Vagina (tissue), 2 donors: Measurements from ENCODE around the gene RPTOR. TPM values are rescaled to one million over a fixed set of nuclear protein-coding genes. Genes with fewer than 3 reads are reported as not detected.

ENCODE experiments used
- DNase-seq, 2 donors: peaks; one replicate each; pipeline ENCODE4 v3.0.0-alpha.2; 2017; ENCODE audit errors: extremely low spot score in 2 of 2
- H3K27ac ChIP-seq: fragments of 200-600 bp; sonication (generic); one replicate; pipeline ENCODE4 v1.5.1; 2019
- H3K27me3 ChIP-seq: fragments of 200-600 bp; sonication (generic); one replicate; pipeline ENCODE4 v1.5.1; 2019
- H3K36me3 ChIP-seq, 2 donors: fragments of 200-600 bp; sonication (generic); one replicate each; pipeline ENCODE4 v1.5.1; 2017 to 2019
- H3K4me1 ChIP-seq: fragments of 200-600 bp; sonication (generic); one replicate; pipeline ENCODE4 v1.5.1; 2019
- H3K4me3 ChIP-seq, 2 donors: fragments of 200-600 bp; sonication (generic); 1 replicate in 1 of 2; 2 replicates in 1 of 2; pipeline ENCODE4 v1.5.1; 2016 to 2019
- H3K9me3 ChIP-seq: fragments of 200-600 bp; sonication (generic); one replicate; pipeline ENCODE4 v1.5.1; 2019
- POLR2A ChIP-seq, 2 donors: fragments of 450-650 bp; IDR thresholded peaks; one replicate each; pipeline ENCODE4 v1.6.1; 2017; ENCODE audit warnings: antibody characterized with exemption in 2 of 2, mild to moderate bottlenecking in 2 of 2, moderate library complexity in 2 of 2
- POLR2AphosphoS5 ChIP-seq, 2 donors: sonication (generic); formaldehyde crosslinking; IDR thresholded peaks; one replicate each; pipeline ENCODE4 v1.9.0; 2017; ENCODE audit warnings: antibody characterized with exemption in 2 of 2, mild to moderate bottlenecking in 2 of 2, low read depth in 1 of 2; ENCODE audit not compliant: insufficient read depth in 1 of 2
- intact Hi-C: fragments of 100-400 bp; cut with DNase I; formaldehyde crosslinking; loops from one replicate; pipeline ENCODE4 v1.15.1; 2023
- total RNA-seq: library from RNA; depleted of rRNA; stranded (reverse); fragments of >200 nt; gene quantifications from one replicate; pipeline ENCODE4 v1.2.3, GENCODE V29; 2016
- TF ChIP-seq, protein P1 (sequence below), 3 experiments: fragments of 450-650 bp in 2 of 3; fragments of 200-600 bp in 1 of 3; sonication (generic) in 1 of 3; IDR thresholded peaks; one replicate each; pipeline ENCODE4 v1.5.1; 2017 to 2019; ENCODE audit warnings: antibody characterized with exemption in 3 of 3, mild to moderate bottlenecking in 2 of 3, moderate library complexity in 2 of 3

Gene RPTOR
- total RNA-seq, 1 donor from 2014 or later = 38.3 TPM

DNA sequence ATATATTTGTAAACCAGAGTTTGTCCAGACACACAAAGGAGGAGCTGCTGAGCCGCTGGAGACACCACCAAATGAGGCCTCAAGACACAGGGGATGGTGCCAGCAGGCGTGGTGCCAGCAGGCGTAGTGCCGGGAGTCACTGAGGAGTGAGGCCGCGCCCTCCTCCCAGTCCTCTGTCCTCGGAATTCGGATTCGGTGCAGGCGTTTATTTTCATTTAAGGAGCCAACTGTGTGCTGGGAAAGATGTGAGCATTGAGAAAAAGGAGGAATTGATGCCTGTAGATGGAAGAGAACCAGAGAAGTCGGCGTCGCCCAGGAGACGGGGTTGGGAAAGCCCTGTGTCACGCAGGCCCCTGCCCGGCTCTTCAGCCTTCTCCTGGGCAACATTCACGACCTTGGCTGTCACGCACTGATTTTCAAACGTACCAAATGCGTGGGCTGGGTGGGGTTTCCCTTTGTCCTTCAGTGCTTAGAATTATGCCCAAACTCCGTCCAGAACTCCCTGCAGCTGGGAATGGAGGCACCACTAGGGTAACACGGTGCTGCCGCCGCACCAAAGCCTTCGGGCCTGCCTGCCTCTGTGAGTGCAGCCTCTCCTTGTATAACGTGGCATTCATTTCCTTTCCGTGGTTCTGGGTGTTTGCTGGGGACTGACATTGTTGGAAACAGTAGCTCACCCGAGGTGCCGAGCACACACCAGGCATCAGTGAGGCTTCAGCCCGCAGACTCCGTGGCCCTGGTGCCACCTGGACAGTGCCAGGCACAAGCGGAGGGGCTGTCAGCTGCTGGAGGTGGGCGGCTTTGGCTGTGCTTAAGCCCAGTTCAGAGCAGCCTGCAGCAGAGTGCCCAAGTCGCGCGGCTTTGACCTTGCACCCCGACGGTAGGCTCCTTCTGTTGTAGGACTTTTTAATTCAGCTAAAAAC lies 398.0 kb downstream of the RPTOR start:
- Histone ChIP-seq H3K27ac (peak overlapping the region; percentile 86), H3K4me3 (no peak overlapping the region), H3K36me3 (peaks cover 0 to 28% of the 10 kb centered on the region in 2 donors), H3K27me3 (no peaks in the 10 kb centered on the region), H3K9me3 (no peaks in the 10 kb centered on the region), H3K4me1 (peaks cover 26% of the 10 kb centered on the region)
- intact Hi-C loops = no loop called here
- TF ChIP-seq POLR2AphosphoS5 (IDR thresholded peaks at IDR 0.05; ENCODE audit: insufficient read depth in 1 of 2, low read depth in 1 of 2) (peak; percentile 33 to 75), POLR2A (IDR thresholded peaks at IDR 0.05) (no peak)
- DNase-seq = peak in 1 of 2 donors; percentile 94

DNA sequence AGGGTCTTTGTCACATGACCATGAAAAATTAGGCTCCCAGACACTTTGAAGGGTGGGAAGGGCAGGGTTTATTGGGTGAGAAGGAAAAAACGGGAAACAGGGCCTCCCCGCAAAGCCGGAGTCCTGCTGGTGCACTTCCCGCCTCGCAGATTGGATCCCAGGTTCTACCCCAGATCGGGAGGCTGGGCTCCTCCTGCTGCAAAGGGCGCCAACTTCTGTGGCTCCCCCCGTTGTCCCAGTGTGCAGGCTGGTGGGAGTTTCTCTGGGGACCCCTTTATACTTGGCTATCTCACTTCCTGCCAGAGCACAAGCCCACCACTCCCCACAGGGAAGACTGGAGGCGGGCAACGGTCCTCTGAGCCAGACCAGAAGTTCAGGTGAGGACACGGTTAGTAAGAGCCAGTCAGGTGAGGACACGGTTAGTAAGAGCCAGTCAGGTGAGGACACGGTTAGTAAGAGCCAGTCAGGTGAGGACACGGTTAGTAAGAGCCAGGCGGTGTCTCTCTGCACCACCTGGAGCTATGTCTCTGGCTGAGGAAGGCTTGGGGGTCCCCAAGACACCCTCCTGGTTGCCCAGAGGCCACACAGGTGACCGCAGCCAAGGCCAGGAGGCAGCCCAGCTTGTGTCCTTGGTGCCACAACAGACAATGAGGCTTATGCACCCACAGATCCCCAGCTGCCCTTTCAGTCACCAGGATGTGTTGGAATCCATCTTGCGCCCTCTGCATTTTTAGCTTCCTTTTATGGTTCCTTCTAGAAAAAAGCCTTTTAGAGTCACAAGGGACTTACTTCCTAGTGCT lies 398.9 kb downstream of the RPTOR start:
- peaks cover 0 to 30% of the 10 kb centered on the region in 2 donors for H3K36me3 ChIP-seq
- intact Hi-C loops = loop anchor here (2.0 kb wide), 1 partner anchor 21 kb away; no protein-coding TSS in a partner anchor
- no peak overlapping the region for H3K4me3 ChIP-seq
- no peak for DNase-seq
- peak overlapping the region; percentile 86 for H3K27ac ChIP-seq
- TF ChIP-seq POLR2A (IDR thresholded peaks at IDR 0.05) = no peak
- TF ChIP-seq, protein P1, sequence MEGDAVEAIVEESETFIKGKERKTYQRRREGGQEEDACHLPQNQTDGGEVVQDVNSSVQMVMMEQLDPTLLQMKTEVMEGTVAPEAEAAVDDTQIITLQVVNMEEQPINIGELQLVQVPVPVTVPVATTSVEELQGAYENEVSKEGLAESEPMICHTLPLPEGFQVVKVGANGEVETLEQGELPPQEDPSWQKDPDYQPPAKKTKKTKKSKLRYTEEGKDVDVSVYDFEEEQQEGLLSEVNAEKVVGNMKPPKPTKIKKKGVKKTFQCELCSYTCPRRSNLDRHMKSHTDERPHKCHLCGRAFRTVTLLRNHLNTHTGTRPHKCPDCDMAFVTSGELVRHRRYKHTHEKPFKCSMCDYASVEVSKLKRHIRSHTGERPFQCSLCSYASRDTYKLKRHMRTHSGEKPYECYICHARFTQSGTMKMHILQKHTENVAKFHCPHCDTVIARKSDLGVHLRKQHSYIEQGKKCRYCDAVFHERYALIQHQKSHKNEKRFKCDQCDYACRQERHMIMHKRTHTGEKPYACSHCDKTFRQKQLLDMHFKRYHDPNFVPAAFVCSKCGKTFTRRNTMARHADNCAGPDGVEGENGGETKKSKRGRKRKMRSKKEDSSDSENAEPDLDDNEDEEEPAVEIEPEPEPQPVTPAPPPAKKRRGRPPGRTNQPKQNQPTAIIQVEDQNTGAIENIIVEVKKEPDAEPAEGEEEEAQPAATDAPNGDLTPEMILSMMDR (IDR thresholded peaks at IDR 0.05) = no peak
- TF ChIP-seq POLR2AphosphoS5 (IDR thresholded peaks at IDR 0.05; ENCODE audit: insufficient read depth in 1 of 2, low read depth in 1 of 2) = no peak
- no peaks in the 10 kb centered on the region for H3K9me3 ChIP-seq
- H3K27me3 ChIP-seq = no peaks in the 10 kb centered on the region
- peaks cover 26% of the 10 kb centered on the region for H3K4me1 ChIP-seq

DNA sequence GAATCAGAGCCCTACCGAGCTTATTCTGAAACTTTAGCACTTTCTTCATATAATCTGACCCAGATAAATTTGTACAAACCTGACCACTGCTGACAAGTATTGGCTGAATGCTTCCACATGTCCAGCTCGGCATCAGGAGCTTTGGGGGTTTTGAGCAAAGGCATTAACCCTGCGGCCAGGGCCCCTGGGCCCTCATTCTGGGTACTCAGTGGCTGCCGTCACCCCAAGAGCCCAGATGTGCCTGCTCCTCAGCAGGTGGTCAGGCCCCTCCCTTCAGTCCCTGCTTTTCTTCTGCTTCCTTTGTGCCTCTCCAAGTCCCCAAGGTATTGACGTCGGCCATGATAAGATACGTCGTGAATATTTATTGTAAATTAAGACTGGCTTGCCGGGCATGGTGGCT lies 399.7 kb downstream of the RPTOR start:
- Histone ChIP-seq H3K4me3 (no peak overlapping the region), H3K4me1 (peaks cover 26% of the 10 kb centered on the region), H3K27ac (no peak overlapping the region), H3K36me3 (peaks cover 0 to 31% of the 10 kb centered on the region in 2 donors), H3K27me3 (no peaks in the 10 kb centered on the region), H3K9me3 (no peaks in the 10 kb centered on the region)
- TF ChIP-seq, protein P1 (IDR thresholded peaks at IDR 0.05) = no peak
- no peak for DNase-seq
- intact Hi-C loops = loop anchor here (2.0 kb wide), 1 partner anchor 20 kb away; no protein-coding TSS in a partner anchor

DNA sequence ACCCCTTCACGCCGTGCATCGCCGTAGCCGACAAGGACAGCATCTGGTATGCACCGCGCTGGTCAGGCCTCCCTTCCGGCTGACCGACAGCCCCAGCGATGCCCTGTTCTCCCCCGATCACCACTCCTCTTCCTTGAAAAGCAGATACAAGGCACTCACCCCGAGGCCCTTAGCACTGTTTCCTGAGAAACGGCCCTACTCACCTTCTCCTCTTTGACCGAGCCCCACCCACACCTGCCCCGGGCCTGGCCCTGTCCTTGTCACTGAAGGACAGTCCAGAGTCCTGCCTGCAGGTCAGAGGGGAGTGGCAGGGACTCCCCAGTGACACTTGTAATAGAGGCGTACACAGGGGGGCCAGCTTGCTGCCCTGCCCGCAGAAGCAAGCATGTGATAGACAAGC lies 401.1 kb downstream of the RPTOR start:
- Histone ChIP-seq H3K4me1 (peaks cover 26% of the 10 kb centered on the region), H3K36me3 (peaks cover 0 to 33% of the 10 kb centered on the region in 2 donors), H3K27ac (no peak overlapping the region), H3K27me3 (no peaks in the 10 kb centered on the region), H3K9me3 (no peaks in the 10 kb centered on the region), H3K4me3 (no peak overlapping the region)
- intact Hi-C loops = loop anchor here (2.0 kb wide), 1 partner anchor 19 kb away; no protein-coding TSS in a partner anchor
- TF ChIP-seq POLR2A (IDR thresholded peaks at IDR 0.05) (no peak), POLR2AphosphoS5 (IDR thresholded peaks at IDR 0.05; ENCODE audit: insufficient read depth in 1 of 2, low read depth in 1 of 2) (no peak)
- TF ChIP-seq, protein P1 (IDR thresholded peaks at IDR 0.05) = no peak
- DNase-seq = no peak

DNA sequence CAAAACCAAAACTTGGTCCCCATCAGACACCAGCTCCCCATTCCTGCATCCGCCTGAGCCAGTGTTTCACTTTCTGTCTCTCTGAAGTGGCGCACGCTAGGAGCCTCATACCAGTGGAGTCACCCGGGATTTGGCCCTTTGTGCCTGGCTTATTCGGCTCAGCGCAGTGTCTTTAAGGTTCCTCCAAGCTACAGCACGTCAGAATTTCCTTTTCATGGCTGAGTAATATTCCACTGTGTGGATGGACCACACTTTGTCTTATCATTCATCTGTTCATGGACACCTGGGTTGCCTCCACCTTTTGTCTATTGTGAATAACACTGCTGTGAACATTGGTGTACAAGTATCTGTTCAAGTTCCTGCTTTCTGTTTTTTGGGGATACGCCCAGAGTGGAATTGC lies 401.8 kb downstream of the RPTOR start:
- Histone ChIP-seq H3K9me3 (no peaks in the 10 kb centered on the region), H3K27me3 (no peaks in the 10 kb centered on the region), H3K4me1 (peaks cover 22% of the 10 kb centered on the region), H3K27ac (no peak overlapping the region), H3K4me3 (no peak overlapping the region), H3K36me3 (peaks cover 0 to 37% of the 10 kb centered on the region in 2 donors)
- intact Hi-C loops = no loop called here
- no peak for TF ChIP-seq POLR2AphosphoS5 (IDR thresholded peaks at IDR 0.05; ENCODE audit: insufficient read depth in 1 of 2, low read depth in 1 of 2)
- TF ChIP-seq, protein P1 (IDR thresholded peaks at IDR 0.05) = no peak
- TF ChIP-seq POLR2A (IDR thresholded peaks at IDR 0.05) = no peak
- DNase-seq = no peak
